ENCODE measurements around the gene RNF212.
A peak's percentile ranks its signal among the peaks of the same experiment; 100 is the strongest.
"Not testable (repeated sequence)": the region's sequence is repeated elsewhere in the genome, so short reads cannot be mapped to it uniquely, and the experiment has no call there.

The RNF212 gene

GRCh38 chr4:1062419-1062818 lies 50.9 kb downstream of the RNF212 start:
- DNase-seq, result no peak

DNA sequence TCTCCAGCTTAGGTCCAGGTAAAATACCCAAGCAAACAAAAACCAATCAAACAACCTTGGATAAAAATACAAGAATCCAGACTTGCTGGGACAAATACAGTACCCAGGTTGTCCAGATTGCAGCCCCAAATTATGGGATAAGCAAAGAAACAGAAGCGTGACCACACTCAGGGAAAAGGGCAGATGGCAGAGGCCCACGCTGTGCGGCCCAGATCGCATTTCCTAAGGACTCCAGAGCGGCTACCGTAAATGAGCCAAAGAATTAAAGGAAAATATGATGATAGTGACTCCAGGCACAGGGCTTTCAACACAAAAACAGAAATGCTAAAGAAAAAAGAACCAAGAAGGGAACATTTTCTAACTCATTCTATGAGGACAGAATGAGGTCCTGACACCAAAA lies 51.6 kb downstream of the RNF212 start:
- no peak for DNase-seq

GRCh38 chr4:1061056-1061700 lies 52.2 kb downstream of the RNF212 start:
- DNase-seq, result no peak

- DNase-seq, result no peak
Measured at GRCh38 chr4:1060621-1061020, 52.7 kb downstream of the RNF212 start.

- no peak for DNase-seq
Measured at GRCh38 chr4:1060121-1060520, 53.2 kb downstream of the RNF212 start.

DNA sequence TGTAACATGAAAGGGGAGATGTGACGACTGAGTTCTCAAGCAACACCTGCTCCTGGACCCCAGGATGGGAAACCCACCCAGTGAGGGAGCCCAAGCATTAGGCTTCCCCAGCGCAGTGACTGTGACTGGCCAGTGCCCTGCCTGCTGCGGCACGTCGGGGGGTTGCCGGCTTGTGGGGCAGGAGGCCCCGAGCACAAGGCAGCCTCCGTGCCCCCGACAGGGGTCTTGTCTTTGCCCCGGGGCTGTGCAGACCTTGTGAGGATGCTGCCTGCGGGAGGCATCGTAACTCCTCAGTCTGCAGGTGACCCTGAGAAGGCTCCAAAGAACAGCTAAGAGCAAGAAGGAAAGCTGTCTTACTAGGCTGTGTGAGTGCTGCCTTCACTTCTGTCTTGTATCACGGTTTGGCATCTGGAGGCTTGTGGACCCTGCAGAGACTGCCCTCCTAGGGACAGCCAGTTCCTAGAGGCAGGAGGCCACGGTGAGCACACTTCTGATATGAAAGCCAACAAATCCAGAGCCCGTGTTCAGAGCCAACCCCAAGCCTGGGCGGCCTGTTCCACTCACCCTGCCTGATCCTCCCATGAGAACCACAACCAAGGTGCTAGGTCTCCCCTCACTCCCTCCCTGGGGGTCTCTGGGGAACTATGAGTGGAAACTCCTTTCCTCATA lies 54.2 kb downstream of the RNF212 start:
- no peak for DNase-seq

DNA sequence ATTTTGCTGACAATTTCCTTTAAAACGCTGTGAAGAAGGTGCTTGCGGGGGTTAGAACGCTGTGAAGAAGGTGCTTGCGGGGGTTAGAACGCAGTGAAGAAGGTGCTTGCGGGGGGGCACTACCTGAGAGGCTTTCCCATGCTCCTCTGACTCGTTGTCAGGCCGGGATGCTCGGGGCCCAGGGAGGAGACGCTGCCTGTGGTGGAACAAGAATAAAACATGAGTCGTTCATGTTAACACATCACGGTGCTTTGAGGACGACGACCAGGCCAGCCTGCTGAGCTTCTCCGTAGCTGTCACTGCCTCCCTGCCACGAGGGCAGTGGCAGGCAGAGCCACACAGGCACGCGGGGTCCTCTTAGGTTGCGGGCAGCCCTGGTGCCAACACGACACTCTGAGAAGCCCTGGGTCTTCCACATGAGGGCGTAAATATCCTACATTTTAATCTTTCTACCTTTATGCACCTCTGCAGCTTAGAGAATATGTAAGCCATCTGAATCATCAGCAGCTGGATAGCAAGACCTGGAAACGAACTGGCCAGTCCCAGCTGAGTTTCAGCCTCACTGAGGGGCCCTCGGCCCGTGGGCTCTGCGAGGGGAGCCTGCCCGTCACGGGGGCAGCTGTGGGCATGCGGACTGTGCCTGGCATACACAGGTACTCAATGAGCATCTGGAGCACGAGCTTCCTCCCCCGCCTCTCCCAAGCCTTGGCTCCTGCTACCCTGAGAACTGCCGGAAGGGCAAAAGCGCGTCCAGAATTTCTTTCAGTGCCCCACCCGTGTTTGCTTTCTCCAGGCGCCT lies 55.0 kb downstream of the RNF212 start:
- DNase-seq, result no peak

DNA sequence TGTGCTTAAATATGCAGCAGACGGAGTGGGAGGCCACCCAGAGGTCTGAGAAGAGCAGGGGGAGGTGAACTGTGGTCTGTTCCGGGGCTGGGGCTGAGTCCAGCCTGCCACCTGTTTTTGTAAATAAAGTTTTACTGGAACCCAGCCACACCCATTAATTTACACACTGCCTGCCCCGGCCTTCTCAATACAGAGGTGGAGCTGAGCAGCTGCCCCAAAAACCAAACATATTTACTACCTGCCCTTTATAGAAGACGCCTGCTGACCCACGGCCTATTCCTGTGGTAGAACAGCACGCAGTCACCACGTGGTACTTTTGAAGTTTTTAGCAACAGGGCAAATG lies 56.0 kb downstream of the RNF212 start:
- no peak for DNase-seq

DNA sequence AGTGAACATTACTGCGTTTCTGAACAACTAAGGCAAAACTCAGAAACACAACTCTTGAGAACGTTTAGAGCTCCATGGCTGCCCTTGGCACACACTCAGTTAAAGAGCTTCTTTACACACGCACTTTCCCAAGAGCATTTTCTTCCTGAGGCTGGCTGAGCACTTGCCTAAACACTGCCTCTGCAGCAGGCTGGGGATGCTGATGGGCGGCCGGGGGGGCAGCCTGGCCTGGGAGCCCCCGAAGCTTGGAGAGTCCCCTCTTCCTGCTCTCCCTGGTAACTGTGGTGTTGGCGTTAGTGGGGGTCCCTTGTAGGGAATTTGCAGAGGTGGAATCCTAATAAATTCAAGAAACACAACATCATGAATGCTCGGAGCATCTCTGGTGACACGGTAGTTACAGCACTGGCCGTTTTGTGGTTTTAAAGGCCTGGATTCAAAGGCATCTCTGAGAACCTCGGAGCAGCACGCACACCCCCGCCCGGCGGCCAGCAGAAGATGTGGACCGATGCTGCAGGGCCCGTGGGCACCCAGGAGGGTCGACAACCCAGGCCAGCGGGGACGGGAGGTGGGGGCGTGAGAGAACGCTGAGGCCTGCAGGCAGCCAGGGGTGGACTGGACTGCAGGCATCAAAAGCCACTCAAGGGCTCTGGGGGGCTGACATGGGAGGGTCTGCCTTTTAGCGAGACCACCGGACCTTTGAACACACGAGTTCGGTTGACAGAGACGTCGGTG lies 56.5 kb downstream of the RNF212 start:
- no peak for DNase-seq

GRCh38 chr4:1055721-1056590 lies 57.4 kb downstream of the RNF212 start:
- DNase-seq, result no peak

DNA sequence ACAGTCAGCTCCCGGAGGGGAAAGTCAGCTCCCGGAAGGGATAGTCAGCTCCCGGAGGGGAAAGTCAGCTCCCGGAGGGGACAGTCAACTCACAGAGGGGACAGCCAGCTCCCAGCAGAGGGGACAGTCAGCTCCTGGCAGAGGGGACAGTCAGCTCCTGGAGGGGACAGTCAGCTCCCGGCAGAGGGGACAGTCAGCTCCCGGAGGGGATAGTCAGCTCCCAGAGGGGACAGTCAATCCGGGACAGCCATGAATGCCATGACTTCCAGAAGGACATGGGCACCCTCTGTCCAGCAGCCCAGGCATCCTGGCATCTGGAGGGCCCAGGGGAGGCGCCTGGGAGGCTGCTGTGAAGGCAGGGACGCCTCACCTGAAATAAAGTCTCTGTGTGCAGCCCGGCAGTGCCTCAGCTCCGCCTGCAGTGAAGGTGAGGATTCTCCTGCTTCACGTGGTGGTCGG lies 58.1 kb downstream of the RNF212 start:
- not testable (repeated sequence) for DNase-seq

DNA sequence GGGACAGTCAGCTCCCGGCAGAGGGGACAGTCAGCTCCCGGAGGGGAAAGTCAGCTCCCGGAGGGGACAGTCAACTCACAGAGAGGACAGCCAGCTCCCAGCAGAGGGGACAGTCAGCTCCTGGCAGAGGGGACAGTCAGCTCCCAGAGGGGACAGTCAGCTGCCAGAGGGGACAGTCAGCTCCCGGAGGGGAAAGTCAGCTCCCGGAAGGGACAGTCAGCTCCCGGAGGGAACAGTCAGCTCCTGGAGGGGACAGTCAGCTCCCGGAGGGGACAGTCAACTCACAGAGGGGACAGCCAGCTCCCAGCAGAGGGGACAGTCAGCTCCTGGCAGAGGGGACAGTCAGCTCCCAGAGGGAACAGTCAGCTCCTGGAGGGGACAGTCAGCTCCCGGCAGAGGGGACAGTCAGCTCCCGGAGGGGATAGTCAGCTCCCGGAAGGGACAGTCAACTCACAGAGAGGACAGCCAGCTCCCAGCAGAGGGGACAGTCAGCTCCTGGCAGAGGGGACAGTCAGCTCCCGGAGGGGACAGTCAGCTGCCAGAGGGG lies 58.6 kb downstream of the RNF212 start:
- DNase-seq, result not testable (repeated sequence)

DNA sequence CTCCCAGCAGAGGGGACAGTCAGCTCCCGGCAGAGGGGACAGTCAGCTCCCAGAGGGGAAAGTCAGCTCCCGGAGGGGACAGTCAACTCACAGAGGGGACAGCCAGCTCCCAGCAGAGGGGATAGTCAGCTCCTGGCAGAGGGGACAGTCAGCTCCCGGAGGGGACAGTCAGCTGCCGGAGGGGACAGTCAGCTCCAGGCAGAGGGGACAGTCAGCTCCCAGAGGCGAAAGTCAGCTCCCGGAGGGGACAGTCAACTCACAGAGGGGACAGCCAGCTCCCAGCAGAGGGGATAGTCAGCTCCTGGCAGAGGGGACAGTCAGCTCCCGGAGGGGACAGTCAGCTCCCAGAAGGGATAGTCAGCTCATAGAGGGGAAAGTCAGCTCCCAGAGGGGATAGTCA lies 59.5 kb downstream of the RNF212 start:
- DNase-seq, result not testable (repeated sequence)

GRCh38 chr4:1053080-1053661 lies 60.2 kb downstream of the RNF212 start:
- no peak for DNase-seq

DNA sequence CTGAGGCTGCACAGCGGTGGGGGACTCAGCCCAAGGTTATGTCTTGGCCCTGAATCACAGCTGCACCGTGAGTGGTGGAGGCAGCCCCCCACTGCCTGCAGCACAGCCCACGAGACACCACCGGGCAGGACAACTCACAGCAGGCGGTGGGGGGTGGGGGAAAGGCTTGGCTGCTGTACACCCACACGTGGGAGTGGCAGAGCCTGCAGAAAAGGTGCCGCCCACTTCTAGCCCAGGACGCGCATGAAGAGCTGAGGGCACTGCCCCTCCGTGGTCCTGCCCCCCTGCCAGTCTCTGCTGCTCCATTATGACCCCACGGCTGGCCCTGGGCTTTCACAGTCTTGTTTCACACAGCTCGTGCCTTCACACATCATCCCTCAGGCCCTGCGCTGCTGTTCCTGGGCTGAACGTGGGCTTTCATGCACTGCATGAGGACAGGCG lies 61.1 kb downstream of the RNF212 start:
- DNase-seq, result no peak

- DNase-seq, result no peak
Measured at GRCh38 chr4:1051472-1051871, 61.9 kb downstream of the RNF212 start.

- peak; percentile 15 to 65 for DNase-seq
Measured at GRCh38 chr4:1050486-1051213, 62.7 kb downstream of the RNF212 start.

GRCh38 chr4:1049591-1049905 lies 63.8 kb downstream of the RNF212 start:
- no peak for DNase-seq

- no peak for DNase-seq
Measured at GRCh38 chr4:1048773-1049590, 64.4 kb downstream of the RNF212 start.
